Left lung (tissue), 10 donors: ENCODE results near the gene DHX30. TPM values are rescaled to one million over a fixed set of nuclear protein-coding genes. Genes with fewer than 3 reads are reported as not detected.

ENCODE experiments used
- ATAC-seq: fragments of 200-7000 bp; cut with Tn5 transposase; one replicate; pipeline ENCODE4 v1.9.1; 2020; ENCODE audit warnings: moderate library complexity
- DNase-seq, 4 donors: peaks; one replicate each; pipeline ENCODE4 v3.0.0-alpha.2; 2013 to 2020
- H3K27ac ChIP-seq, 2 donors: fragments of 200-600 bp; sonication (generic) in 1 of 2; one replicate each; pipeline versions ENCODE4 v1.5.0 to v1.8.0; 2020 to 2021
- H3K27me3 ChIP-seq, 2 donors: fragments of 200-600 bp; sonication (generic) in 1 of 2; one replicate each; pipeline versions ENCODE4 v1.5.0 to v1.8.0; 2020 to 2021
- H3K36me3 ChIP-seq, 2 donors: fragments of 200-600 bp; sonication (generic) in 1 of 2; one replicate each; pipeline versions ENCODE4 v1.5.0 to v1.8.0; 2020 to 2021
- H3K4me1 ChIP-seq, 2 donors: fragments of 200-600 bp; one replicate each; pipeline ENCODE4 v1.8.0; 2021
- H3K4me3 ChIP-seq, 2 donors: fragments of 200-600 bp; sonication (generic) in 1 of 2; one replicate each; pipeline versions ENCODE4 v1.5.0 to v1.8.0; 2020 to 2021; ENCODE audit warnings: mild to moderate bottlenecking in 1 of 2
- H3K9me3 ChIP-seq, 2 donors: fragments of 200-600 bp; sonication (generic) in 1 of 2; one replicate each; pipeline versions ENCODE4 v1.5.0 to v1.8.0; 2020 to 2021
- intact Hi-C, 2 donors: fragments of 100-400 bp; cut with DNase I; formaldehyde crosslinking; loops; one replicate each; pipeline versions ENCODE4 v1.11.2 to v1.14.2; 2022
- polyA plus RNA-seq, 6 donors: library from polyadenylated mRNA; unstranded; fragments of 120-200 nt; gene quantifications; one replicate each; pipeline ENCODE4 v1.2.1, GENCODE V29; 2013; ENCODE audit not compliant: insufficient read length in 6 of 6
- total RNA-seq, 2 donors: library from RNA; stranded (reverse); fragmentation: NEBNext Ultra II Directional; extraction: Animal tissue kit (Norgen Biotek cat#: 25700); gene quantifications; one replicate each; pipeline ENCODE4 v1.2.1, GENCODE V29; 2021
- TF ChIP-seq, protein P1 (sequence below), 2 donors: fragments of 200-600 bp; sonication (generic) in 1 of 2; IDR thresholded peaks; one replicate each; pipeline versions ENCODE4 v1.5.0 to v1.8.0; 2021; ENCODE audit warnings: antibody characterized with exemption in 2 of 2
- donor health status: DM: no; HTN: yes; CAD: no.
- donor health status: DM: no; HTN: no; CAD: no.

Gene DHX30
- total and polyA plus RNA-seq, 8 donors: 52.0 to 66.6 (median 58.7) TPM

DNA sequence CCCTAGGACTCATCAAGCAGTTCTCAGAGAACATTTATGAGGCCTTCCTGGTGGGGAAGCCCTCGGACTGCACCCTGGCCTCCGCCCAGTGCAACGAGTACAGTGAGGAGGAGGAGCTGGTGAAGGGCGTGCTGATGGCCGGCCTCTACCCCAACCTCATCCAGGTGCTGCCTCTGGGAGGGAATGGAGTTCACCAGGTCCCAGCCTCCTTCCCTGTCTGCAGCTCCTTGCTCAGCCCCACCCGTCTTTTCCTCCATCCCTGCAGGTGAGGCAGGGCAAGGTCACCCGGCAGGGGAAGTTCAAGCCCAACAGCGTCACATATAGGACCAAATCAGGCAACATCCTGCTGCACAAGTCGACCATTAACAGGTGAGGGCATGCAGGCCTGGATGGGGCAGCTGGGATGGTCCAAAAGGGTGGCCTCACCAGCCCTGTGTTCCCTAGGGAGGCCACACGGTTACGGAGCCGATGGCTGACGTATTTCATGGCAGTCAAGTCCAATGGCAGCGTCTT is 46.3 kb downstream of the DHX30 start:
- Histone ChIP-seq H3K36me3 (peaks cover 0 to 100% of the 10 kb centered on the region in 2 donors), H3K9me3 (no peaks in the 10 kb centered on the region), H3K4me1 (no peaks in the 10 kb centered on the region), H3K4me3 (no peak overlapping the region), H3K27me3 (no peaks in the 10 kb centered on the region), H3K27ac (no peak overlapping the region)
- DNase-seq (peak in 1 of 4 donors; percentile 36), ATAC-seq (peak; percentile 2)
- TF ChIP-seq, protein P1, sequence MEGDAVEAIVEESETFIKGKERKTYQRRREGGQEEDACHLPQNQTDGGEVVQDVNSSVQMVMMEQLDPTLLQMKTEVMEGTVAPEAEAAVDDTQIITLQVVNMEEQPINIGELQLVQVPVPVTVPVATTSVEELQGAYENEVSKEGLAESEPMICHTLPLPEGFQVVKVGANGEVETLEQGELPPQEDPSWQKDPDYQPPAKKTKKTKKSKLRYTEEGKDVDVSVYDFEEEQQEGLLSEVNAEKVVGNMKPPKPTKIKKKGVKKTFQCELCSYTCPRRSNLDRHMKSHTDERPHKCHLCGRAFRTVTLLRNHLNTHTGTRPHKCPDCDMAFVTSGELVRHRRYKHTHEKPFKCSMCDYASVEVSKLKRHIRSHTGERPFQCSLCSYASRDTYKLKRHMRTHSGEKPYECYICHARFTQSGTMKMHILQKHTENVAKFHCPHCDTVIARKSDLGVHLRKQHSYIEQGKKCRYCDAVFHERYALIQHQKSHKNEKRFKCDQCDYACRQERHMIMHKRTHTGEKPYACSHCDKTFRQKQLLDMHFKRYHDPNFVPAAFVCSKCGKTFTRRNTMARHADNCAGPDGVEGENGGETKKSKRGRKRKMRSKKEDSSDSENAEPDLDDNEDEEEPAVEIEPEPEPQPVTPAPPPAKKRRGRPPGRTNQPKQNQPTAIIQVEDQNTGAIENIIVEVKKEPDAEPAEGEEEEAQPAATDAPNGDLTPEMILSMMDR (IDR thresholded peaks at IDR 0.05): no peak
- intact Hi-C loops: loop anchor here in 1 of 2 donors (10.0 kb wide), 1 partner anchor 306 kb away; no protein-coding TSS in a partner anchor

- H3K27ac ChIP-seq: no peak overlapping the region
- peak in 1 of 4 donors; percentile 77 for DNase-seq
- H3K36me3 ChIP-seq: peaks cover 0 to 100% of the 10 kb centered on the region in 2 donors
- H3K4me3 ChIP-seq: no peak overlapping the region
- H3K4me1 ChIP-seq: no peaks in the 10 kb centered on the region
- TF ChIP-seq, protein P1 (IDR thresholded peaks at IDR 0.05): no peak
- H3K27me3 ChIP-seq: no peaks in the 10 kb centered on the region
- intact Hi-C loops: loop anchor here in 1 of 2 donors (10.0 kb wide), 1 partner anchor 305 kb away; no protein-coding TSS in a partner anchor
- H3K9me3 ChIP-seq: no peaks in the 10 kb centered on the region
- ATAC-seq: peak; percentile 21
Measured at GRCh38 chr3:47849699-47850563, 47.0 kb downstream of the DHX30 start.

DNA sequence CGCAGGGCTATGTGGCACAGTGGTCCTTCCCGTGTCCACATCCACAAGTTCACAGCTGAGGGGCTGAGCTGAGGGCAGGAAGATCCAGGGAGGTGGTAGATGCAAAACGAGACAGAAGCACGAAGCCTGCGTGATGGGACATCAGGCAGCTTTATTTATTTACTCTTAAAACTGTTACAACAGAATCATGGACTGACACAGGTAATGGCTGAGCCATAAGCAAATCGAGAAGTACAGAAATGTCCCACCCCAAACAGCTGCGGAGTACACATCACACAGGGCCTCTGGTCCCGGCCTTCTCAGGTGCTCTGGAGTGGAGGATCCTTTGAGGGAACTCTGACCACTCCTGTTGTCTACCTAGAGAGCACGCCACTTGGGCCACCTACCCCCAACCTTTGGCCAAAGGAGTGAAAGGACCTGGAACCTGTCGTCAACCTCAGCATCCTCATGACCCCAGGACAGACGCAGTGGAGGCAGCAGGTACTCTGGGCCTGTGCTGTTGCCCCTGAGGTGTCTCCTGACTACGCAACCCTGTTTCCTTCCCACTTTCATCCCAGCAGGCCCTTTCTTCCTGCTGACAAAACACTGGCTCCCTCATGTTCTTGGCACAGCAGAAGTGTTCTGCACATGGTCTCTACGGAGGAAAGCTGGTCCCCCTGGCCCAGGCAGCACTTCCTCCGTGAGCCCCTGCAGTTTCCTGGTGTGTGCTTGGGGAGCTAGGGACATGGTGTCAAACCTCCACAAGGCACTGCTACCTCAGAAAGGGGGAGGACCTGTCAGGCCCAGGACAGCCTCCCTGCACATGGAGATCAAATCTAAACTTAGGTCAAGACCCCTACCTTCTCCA is 47.8 kb downstream of the DHX30 start:
- TF ChIP-seq, protein P1 (IDR thresholded peaks at IDR 0.05): no peak
- Histone ChIP-seq H3K9me3 (no peaks in the 10 kb centered on the region), H3K36me3 (peaks cover 0 to 100% of the 10 kb centered on the region in 2 donors), H3K4me1 (no peaks in the 10 kb centered on the region), H3K27me3 (no peaks in the 10 kb centered on the region), H3K27ac (peak overlapping the region in 1 of 2 donors; percentile 5), H3K4me3 (no peak overlapping the region)
- intact Hi-C loops: no loop called here
- DNase-seq (no peak), ATAC-seq (no peak)

DNA sequence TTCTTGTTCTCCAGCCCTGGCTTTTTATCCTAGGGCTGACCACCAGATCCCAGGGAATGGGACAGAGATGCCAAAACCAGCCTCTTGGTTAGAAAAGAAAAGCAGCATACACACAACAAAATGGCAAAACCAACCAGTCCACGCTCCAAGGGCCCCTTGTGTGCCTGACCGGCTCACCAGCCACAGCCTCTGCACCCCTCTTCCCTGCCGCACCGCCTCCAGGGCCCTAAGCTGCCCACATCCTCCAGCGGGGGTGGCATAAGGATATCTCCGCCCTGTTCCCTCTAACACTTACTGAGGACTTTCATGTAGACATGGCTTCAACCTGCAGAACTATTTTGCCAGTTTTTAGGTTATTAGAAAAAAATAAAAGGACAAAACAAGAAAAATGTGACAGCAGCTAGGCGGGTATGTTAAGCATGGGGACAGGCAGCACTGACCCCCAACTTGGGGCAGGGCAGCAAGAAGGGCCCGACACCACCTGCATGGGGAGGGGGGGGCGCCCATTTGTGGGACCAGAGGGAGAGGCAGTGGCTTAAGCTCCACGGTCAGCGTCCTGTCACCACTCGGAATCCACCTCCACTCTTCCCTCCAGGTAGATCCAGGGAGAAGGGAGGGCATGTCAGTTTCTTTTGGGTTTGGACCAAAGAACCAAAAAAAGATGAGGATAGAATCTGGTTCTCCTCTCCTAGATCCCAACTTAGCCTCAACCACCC is 49.1 kb downstream of the DHX30 start:
- DNase-seq (peak in 1 of 4 donors; percentile 49), ATAC-seq (no peak)
- H3K4me1 ChIP-seq: no peaks in the 10 kb centered on the region
- H3K4me3 ChIP-seq: no peak overlapping the region
- no peaks in the 10 kb centered on the region for H3K9me3 ChIP-seq
- no peak overlapping the region for H3K27ac ChIP-seq
- TF ChIP-seq, protein P1 (IDR thresholded peaks at IDR 0.05): no peak
- H3K36me3 ChIP-seq: peaks cover 0 to 100% of the 10 kb centered on the region in 2 donors
- intact Hi-C loops: no loop called here
- no peaks in the 10 kb centered on the region for H3K27me3 ChIP-seq
